Activated CD8-positive, alpha-beta T cell treated with anti-CD3 and anti-CD28 coated beads, Interleukin-2, amount 10 ng/mL, durations not matched to agents 7 days and 5 days (primary cell): ENCODE data around the gene FOXK2. TPM values are rescaled to one million over a fixed set of nuclear protein-coding genes. Genes with fewer than 3 reads are reported as not detected.
"Not testable (repeated sequence)": the region's sequence is repeated elsewhere in the genome, so short reads cannot be mapped to it uniquely, and the experiment has no call there.

ENCODE experiments used
- ATAC-seq: fragments of 150-1000 bp; cut with Tn5 transposase; one replicate; pipeline ENCODE4 v1.10.0; 2021; ENCODE audit warnings: moderate library complexity
- CTCF ChIA-PET: fragments of 350-600 bp; sonication (Branson Sonifier 250); formaldehyde crosslinking; loops from one replicate; lab custom pipeline; 2021; ENCODE audit warnings: antibody characterized with exemption; lab: Charles Lee
- POLR2A ChIA-PET: fragments of 350-600 bp; sonication (Branson Sonifier 250); formaldehyde crosslinking; loops from one replicate; lab custom pipeline; 2021; ENCODE audit warnings: antibody characterized with exemption; lab: Charles Lee
- DNase-seq: peaks from one replicate; pipeline ENCODE4 v3.0.0-alpha.2; 2020
- H3K27ac Mint-ChIP-seq: one replicate; pipeline ENCODE4 v1.8.0; 2021; ENCODE audit warnings: mild to moderate bottlenecking, mixed read lengths
- H3K27me3 Mint-ChIP-seq: one replicate; pipeline ENCODE4 v1.8.0; 2021; ENCODE audit warnings: low read depth, mixed read lengths
- H3K36me3 Mint-ChIP-seq: one replicate; pipeline ENCODE4 v1.8.0; 2021; ENCODE audit warnings: low read depth, mixed read lengths
- H3K4me1 Mint-ChIP-seq: one replicate; pipeline ENCODE4 v1.8.0; 2021; ENCODE audit warnings: low read depth, mixed read lengths
- H3K4me3 Mint-ChIP-seq: one replicate; pipeline ENCODE4 v1.8.0; 2021; ENCODE audit warnings: mild to moderate bottlenecking, mixed read lengths
- H3K9me3 Mint-ChIP-seq: one replicate; pipeline ENCODE4 v1.8.0; 2022; ENCODE audit warnings: mixed read lengths; ENCODE audit not compliant: insufficient read depth
- total RNA-seq, 2 experiments: library from RNA; stranded (reverse); gene quantifications; one replicate each; pipeline ENCODE4 v1.2.3, GENCODE V29; 2021

Gene FOXK2
- total RNA-seq, 2 experiments from 2014 or later = 62.3 to 65.3 TPM

DNA sequence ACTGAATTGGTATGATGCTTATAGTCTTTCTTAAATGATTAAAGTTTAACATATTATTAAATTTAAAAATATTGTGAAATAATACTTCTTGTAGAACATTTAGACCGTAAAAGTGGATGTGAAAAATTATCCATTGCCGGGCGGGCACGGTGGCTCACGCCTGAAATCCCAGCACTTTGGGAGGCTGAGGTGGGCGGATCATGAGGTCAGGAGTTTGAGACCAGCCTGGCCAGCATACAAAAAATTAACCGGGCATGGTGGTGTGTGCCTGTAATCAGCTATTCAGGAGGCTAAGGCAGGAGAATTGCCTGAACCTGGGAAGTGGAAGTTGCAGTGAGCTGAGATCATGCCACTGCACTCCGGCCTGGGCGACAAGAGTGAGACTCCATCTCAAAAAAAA, 17.7 kb downstream of the FOXK2 start:
- POLR2A ChIA-PET, H3K27ac Mint-ChIP-seq, ATAC-seq, DNase-seq, H3K36me3 Mint-ChIP-seq, H3K27me3 Mint-ChIP-seq, H3K4me3 Mint-ChIP-seq, H3K9me3 Mint-ChIP-seq: not testable (repeated sequence)
- peaks cover 28% of the 10 kb centered on the region for H3K4me1 Mint-ChIP-seq
- CTCF ChIA-PET = interaction anchor here (0.8 to 3.0 kb wide), 4 partner anchors 8 to 17 kb away, joined by 3 to 21 read pairs (median 7); partner anchors contain the start of gene FOXK2

DNA sequence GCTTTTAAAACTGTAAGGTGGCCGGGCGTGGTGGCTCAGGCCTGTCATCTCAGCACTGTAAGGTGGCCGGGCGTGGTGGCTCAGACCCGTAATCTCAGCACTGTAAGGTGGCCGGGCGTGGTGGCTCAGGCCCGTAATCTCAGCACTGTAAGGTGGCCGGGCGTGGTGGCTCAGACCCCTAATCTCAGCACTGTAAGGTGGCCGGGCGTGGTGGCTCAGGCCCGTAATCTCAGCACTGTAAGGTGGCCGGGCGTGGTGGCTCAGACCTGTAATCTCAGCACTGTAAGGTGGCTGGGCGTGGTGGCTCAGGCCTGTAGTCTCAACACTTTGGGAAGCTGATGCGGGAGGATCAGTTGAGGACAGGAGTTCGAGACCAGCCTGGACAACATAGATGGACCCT, 19.5 kb downstream of the FOXK2 start:
- peaks cover 27% of the 10 kb centered on the region for H3K4me1 Mint-ChIP-seq
- H3K27ac Mint-ChIP-seq, ATAC-seq, H3K4me3 Mint-ChIP-seq, H3K27me3 Mint-ChIP-seq, H3K36me3 Mint-ChIP-seq, DNase-seq, H3K9me3 Mint-ChIP-seq: not testable (repeated sequence)
- CTCF ChIA-PET = interaction anchor here (1.6 kb wide), 1 partner anchor 14 kb away, joined by 3 read pairs; no protein-coding TSS in a partner anchor
- POLR2A ChIA-PET = interaction anchor here (0.6 kb wide), 1 partner anchor 48 kb away, joined by 3 read pairs; no protein-coding TSS in a partner anchor

DNA sequence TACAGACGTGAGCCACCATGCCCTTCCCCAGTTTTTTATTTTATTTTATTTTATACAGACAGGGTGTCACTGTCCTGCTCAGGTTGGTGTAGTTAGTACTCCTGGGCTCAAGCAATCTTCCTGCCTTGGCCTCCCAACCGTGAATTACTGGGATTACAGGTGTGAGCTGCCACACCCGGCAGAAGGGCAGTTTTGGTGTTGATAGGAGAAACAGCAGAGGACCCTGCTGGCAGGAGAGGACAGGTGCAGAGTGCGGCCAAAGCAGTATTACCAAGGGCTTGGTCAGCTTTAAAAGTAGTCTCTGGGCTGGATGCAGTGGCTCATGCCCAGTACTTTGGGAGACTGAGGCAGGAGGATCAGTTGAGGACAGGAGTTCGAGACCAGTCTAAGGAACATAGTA, 22.9 kb downstream of the FOXK2 start:
- no peak for ATAC-seq
- ChIA-PET CTCF (no interaction called here), POLR2A (no interaction called here)
- Mint-ChIP-seq H3K27ac (no peak overlapping the region), H3K4me3 (no peak overlapping the region), H3K36me3 (no peaks in the 10 kb centered on the region), H3K4me1 (peaks cover 16% of the 10 kb centered on the region), H3K27me3 (no peaks in the 10 kb centered on the region), H3K9me3 (no peaks in the 10 kb centered on the region)
- no peak for DNase-seq

DNA sequence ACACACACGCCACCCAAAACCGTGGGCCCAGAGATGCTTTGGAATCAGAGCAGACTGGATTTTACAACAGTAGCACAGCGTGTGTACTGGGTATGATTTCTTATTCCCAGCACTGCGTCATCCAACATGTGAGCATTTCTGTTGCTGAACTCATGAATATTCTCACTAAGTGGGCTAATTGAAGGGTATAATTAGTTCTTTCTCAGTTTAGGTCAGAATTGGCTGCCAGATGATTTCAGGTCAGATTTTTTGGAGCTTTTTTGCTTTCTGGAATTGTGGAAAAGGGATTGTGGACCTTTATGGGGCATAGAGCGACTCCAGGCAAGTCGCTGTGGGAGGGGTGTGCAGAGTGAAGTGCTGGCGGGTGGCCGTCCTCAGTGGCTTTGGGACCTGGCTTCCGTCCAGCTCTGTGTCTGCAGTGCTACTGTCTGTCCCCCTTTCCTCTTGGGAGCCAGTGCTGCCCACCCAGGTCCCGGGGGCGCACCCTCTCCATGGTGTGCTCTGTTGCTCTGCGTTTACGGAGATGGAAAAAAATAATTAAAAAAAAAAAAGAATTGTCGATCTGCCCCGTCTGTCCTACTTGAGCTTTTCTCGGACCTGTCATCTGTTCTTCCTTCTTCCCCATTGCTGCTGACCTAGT, 25.0 kb downstream of the FOXK2 start:
- POLR2A ChIA-PET = no interaction called here
- Mint-ChIP-seq H3K4me1 (peaks cover 26% of the 10 kb centered on the region), H3K27ac (no peak overlapping the region), H3K27me3 (no peaks in the 10 kb centered on the region), H3K4me3 (no peak overlapping the region), H3K36me3 (no peaks in the 10 kb centered on the region), H3K9me3 (no peaks in the 10 kb centered on the region)
- no peak for ATAC-seq
- CTCF ChIA-PET = interaction anchor here (1.3 to 1.9 kb wide), 2 partner anchors 8 to 9 kb away, joined by 3 to 4 read pairs; no protein-coding TSS in a partner anchor
- no peak for DNase-seq

DNA sequence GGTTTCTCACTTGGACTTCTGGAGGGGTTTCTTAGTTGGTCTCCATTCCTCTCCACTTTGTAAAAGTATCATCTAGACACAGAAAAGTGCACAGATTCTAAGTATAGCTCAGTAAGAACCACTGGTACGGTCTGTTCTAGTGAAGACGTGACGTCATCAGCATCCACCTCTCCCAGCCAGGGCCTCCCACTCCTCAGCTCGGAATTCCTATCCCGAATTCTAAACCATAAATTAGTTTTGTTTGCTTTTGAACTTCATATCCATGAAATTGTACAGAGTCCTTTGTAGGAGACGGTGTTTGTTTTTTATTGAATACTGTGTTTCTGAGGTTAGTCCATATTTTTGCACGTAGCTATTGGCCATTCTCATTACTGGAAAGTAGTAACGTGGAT, 25.5 kb downstream of the FOXK2 start:
- CTCF ChIA-PET = interaction anchor here (1.3 to 1.9 kb wide), 2 partner anchors 8 to 9 kb away, joined by 3 to 4 read pairs; no protein-coding TSS in a partner anchor

DNA sequence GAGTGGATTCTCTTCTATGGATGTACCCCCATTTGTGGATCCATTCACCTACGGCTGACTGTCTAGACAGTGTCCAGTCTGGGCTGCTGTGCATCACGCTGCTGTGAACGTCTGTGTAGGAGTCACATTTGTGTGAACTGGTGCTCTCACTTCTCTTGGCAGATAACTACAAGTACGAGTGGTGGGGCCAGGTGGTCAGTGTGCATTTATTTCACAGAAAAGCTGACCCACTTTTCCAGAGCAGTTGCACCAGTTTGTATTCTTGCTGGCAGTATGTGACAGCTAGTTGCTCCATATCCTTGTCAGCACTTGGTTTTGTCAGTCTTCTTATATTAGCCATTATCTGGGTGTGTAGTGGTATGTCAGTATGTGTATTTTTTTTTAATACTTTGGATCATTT, 28.4 kb downstream of the FOXK2 start:
- DNase-seq (no peak), ATAC-seq (no peak)
- no peaks in the 10 kb centered on the region for H3K27me3 Mint-ChIP-seq
- H3K36me3 Mint-ChIP-seq = no peaks in the 10 kb centered on the region
- POLR2A ChIA-PET = interaction anchor here (1.1 kb wide), 1 partner anchor 91 kb away, joined by 3 read pairs; no protein-coding TSS in a partner anchor
- H3K9me3 Mint-ChIP-seq = no peaks in the 10 kb centered on the region
- CTCF ChIA-PET = no interaction called here
- no peak overlapping the region for H3K4me3 Mint-ChIP-seq
- H3K27ac Mint-ChIP-seq = no peak overlapping the region
- H3K4me1 Mint-ChIP-seq = peaks cover 35% of the 10 kb centered on the region

More for the DNA sequence above, 25.5 kb downstream of the FOXK2 start:
- Mint-ChIP-seq H3K27ac (no peak overlapping the region), H3K27me3 (no peaks in the 10 kb centered on the region), H3K4me1 (peaks cover 26% of the 10 kb centered on the region), H3K36me3 (no peaks in the 10 kb centered on the region), H3K4me3 (no peak overlapping the region), H3K9me3 (no peaks in the 10 kb centered on the region)
- POLR2A ChIA-PET = no interaction called here
- no peak for ATAC-seq
- DNase-seq = no peak

DNA sequence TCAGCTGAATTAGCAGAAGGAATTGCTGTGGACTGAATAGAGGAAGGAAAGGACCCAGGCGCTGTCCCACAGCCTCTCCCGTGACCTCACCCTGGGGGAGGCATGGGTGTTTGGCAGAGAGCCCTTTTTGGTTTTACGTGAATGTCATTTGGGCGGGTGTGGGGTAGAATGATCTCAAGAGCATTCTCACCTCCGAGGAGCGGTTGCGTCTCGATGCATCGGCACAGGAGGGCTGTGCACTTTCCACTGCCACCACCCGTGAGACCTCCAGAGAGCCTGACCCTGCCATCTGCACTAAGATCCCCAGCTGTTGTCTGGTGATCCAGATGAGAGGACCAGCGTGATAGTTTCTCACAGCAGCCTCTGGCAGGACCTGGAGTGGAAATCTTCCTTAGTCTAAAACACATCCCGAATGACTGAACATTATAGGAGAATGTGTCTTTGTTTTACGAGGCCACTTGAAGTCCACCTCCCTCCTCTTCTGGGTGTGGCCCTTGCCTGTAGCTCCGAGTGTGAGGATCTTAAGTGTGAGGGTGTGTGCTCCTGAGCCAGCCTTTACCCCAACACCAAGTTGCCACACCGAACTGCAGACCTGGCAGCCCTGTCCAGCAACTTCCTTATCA, 29.3 kb downstream of the FOXK2 start:
- no peak overlapping the region for H3K4me3 Mint-ChIP-seq
- no peak overlapping the region for H3K27ac Mint-ChIP-seq
- ChIA-PET POLR2A (interaction anchor here (0.5 to 1.1 kb wide), 2 partner anchors 91 to 502 kb away, joined by 3 to 4 read pairs; no protein-coding TSS in a partner anchor), CTCF (no interaction called here)
- no peaks in the 10 kb centered on the region for H3K9me3 Mint-ChIP-seq
- H3K27me3 Mint-ChIP-seq = no peaks in the 10 kb centered on the region
- H3K4me1 Mint-ChIP-seq = peaks cover 32% of the 10 kb centered on the region
- DNase-seq = no peak
- H3K36me3 Mint-ChIP-seq = no peaks in the 10 kb centered on the region
- ATAC-seq = no peak

DNA sequence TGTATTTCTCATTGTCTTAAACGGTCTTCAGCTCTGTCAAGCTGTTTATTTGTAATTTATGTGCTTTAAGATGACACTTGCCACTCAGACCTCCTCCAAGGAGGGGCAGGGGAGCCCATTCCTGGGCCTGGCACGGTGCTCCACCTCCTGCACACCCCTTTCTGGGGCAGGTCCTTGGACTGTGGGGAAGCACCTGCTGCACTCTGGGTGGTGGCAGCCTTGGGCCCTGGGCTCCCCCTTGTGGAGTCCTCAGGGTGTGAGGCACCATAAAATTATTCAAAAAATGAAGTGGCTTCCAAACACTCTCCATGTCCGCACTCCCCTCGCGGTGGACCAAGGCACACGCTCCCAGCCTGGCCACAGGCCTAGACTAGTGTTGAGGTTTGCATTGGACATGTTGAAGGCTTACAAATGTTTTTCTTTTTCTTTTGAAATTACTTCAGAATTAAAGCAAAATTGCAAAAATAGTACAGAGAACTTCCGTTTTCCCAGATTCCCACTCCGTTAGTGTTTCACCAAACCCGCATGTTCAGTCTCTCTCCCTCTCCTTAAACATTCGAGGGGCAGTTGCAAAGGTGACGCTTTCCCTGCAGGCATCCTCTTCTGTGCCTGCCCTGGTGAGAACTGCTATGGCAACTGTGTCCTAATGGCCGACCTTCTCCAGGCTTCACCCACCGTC, 32.4 kb downstream of the FOXK2 start:
- H3K9me3 Mint-ChIP-seq = no peaks in the 10 kb centered on the region
- POLR2A ChIA-PET = no interaction called here

DNA sequence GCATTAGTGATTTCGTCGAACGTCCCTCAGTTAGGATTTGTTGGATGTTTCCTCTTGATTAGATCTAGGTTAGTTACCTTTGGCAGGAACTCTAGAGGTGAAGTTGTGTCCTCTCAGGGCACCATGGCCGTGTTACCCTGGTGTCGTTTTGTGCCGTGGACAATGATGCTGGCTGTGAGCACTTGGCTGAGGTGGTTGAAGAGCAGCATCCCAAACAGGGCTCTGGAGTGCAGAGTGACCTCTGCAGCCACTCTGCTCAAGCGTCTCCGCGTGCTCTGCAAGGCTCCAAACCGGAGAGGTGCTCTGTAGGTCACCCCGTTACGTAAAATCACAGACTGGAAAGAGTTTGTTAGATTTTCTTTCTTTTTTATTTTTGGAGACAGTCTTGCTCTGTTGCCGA, 33.0 kb downstream of the FOXK2 start:
- DNase-seq (no peak), ATAC-seq (no peak)
- Mint-ChIP-seq H3K27ac (no peak overlapping the region), H3K36me3 (no peaks in the 10 kb centered on the region), H3K4me3 (no peak overlapping the region), H3K9me3 (no peaks in the 10 kb centered on the region), H3K27me3 (no peaks in the 10 kb centered on the region), H3K4me1 (peaks cover 28% of the 10 kb centered on the region)
- ChIA-PET POLR2A (no interaction called here), CTCF (interaction anchor here (1.0 to 3.4 kb wide), 5 partner anchors 13 to 72 kb away, joined by 3 to 21 read pairs (median 6); partner anchors contain the start of gene FOXK2)

More for the DNA sequence above, 32.4 kb downstream of the FOXK2 start:
- no peak overlapping the region for H3K4me3 Mint-ChIP-seq
- peak overlapping the region; percentile 22 for H3K27ac Mint-ChIP-seq
- no peaks in the 10 kb centered on the region for H3K27me3 Mint-ChIP-seq
- DNase-seq (peak; percentile 83), ATAC-seq (peak; percentile 99)
- H3K4me1 Mint-ChIP-seq = peaks cover 32% of the 10 kb centered on the region
- CTCF ChIA-PET = interaction anchor here (0.6 to 1.4 kb wide), 10 partner anchors 9 to 103 kb away, joined by 3 to 8 read pairs (median 3); no protein-coding TSS in a partner anchor
- H3K36me3 Mint-ChIP-seq = no peaks in the 10 kb centered on the region

DNA sequence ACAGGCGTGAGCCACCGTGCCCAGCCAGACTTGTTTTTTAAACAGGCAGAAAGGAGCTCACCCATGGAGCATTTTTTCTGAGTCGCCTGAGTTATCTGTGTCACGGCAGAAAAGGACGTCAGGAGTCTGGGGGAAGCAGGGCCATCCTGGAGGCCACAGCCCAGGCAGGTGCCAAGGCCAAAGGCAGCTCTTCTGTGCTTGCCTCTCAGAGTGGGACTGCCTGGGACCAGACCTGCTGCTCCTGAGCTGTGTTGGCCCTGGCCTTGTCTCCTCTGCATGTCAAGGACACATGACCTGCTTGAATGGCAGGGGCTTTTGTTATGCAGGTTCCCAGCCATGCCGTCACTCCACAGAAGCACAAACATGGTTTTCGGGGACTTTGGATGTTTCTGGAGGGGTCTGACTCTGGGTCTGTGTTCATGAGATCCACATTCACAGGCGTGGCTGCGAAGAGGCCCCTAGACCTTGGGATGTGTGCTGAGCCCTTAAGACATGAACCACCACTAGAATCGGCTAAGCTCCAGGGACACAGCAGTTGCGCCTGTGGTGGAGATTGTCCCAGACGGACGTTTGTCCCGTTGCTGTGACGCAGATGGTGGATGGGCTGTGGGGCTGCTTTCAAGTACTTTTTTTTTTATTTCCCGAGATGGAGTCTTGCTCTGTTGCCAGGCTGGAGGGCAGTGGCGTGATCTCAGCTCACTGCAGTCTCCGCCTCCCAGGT, 33.8 kb downstream of the FOXK2 start:
- ChIA-PET CTCF (interaction anchor here (0.7 to 3.4 kb wide), 16 partner anchors 9 to 134 kb away, joined by 3 to 21 read pairs (median 4); partner anchors contain the start of gene FOXK2), POLR2A (no interaction called here)
- no peak for DNase-seq
- H3K9me3 Mint-ChIP-seq = no peaks in the 10 kb centered on the region
- H3K27ac Mint-ChIP-seq = no peak overlapping the region
- H3K27me3 Mint-ChIP-seq = no peaks in the 10 kb centered on the region
- peaks cover 23% of the 10 kb centered on the region for H3K4me1 Mint-ChIP-seq
- ATAC-seq = no peak
- H3K4me3 Mint-ChIP-seq = no peak overlapping the region
- no peaks in the 10 kb centered on the region for H3K36me3 Mint-ChIP-seq

DNA sequence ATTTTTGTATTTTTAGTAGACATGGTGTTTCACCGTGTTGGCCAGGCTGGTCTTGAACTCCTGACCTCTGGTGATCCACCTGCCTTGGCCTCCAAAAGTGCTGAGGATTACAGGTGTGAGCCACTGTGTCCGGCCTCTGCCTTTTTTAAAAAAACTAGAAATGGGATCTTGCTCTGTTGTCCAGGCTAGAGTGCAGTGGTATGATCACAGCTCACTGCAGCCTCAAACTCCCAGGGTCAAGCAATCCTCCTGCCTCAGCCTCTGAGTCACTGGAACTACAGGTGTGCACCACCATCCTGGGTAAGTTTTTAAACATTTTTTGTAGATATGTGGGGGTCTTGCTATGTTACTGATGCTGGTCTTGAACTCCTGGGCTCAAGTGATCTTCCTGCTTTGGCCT, 38.0 kb downstream of the FOXK2 start:
- H3K4me3 Mint-ChIP-seq, ATAC-seq, POLR2A ChIA-PET, DNase-seq, H3K27me3 Mint-ChIP-seq, H3K9me3 Mint-ChIP-seq, CTCF ChIA-PET, H3K27ac Mint-ChIP-seq, H3K36me3 Mint-ChIP-seq: not testable (repeated sequence)
- peaks cover 15% of the 10 kb centered on the region for H3K4me1 Mint-ChIP-seq
